Thyroid gland (tissue), 4 donors: ENCODE results near the gene RASAL1. TPM values are rescaled to one million over a fixed set of nuclear protein-coding genes. Genes with fewer than 3 reads are reported as not detected.

Source experiments
- DNase-seq, 2 donors: peaks; one replicate each; pipeline ENCODE4 v3.0.0-alpha.2; 2019
- H3K27ac ChIP-seq, 3 donors: fragments of 200-600 bp; sonication (generic); 1 replicate in 2 of 3; 2 replicates in 1 of 3; pipeline ENCODE4 v1.5.1; 2016 to 2019; ENCODE audit warnings: mild to moderate bottlenecking in 1 of 3, moderate library complexity in 1 of 3
- H3K27me3 ChIP-seq: fragments of 200-600 bp; sonication (generic); one replicate; pipeline ENCODE4 v1.5.1; 2019
- H3K36me3 ChIP-seq, 2 donors: fragments of 200-600 bp; sonication (generic); one replicate each; pipeline ENCODE4 v1.5.1; 2016 to 2019
- H3K4me1 ChIP-seq, 2 donors: fragments of 200-600 bp; sonication (generic); one replicate each; pipeline ENCODE4 v1.5.1; 2017 to 2019
- H3K4me3 ChIP-seq, 3 donors: fragments of 200-600 bp; sonication (generic); replicated peaks in 1 of 3; 1 replicate in 2 of 3; 2 replicates in 1 of 3; pipeline ENCODE4 v1.5.1; 2016; ENCODE audit warnings: mild to moderate bottlenecking in 1 of 3
- H3K9me3 ChIP-seq: fragments of 200-600 bp; sonication (generic); one replicate; pipeline ENCODE4 v1.5.1; 2017
- CTCF ChIP-seq, 6 experiments: fragments of 200-600 bp in 3 of 6; fragments of 450-650 bp in 3 of 6; sonication (generic) in 3 of 6; IDR thresholded peaks; one replicate each; pipeline ENCODE4 v1.5.1; 2016 to 2019; ENCODE audit warnings: antibody characterized with exemption in 6 of 6, mild to moderate bottlenecking in 2 of 6, inconsistent platforms in 1 of 6, moderate library complexity in 1 of 6
- POLR2A ChIP-seq, 2 donors: fragments of 450-650 bp; IDR thresholded peaks; one replicate each; pipeline ENCODE4 v1.6.1; 2017; ENCODE audit warnings: antibody characterized with exemption in 2 of 2, mild to moderate bottlenecking in 2 of 2, moderate library complexity in 1 of 2
- WGBS, 2 donors: methylation state at CpG; one replicate each; pipeline ENCODE4 v1.1.5; 2017; 5-methylcytosine and 5-hydroxymethylcytosine counted together
- intact Hi-C: fragments of 100-400 bp; cut with DNase I; formaldehyde crosslinking; loops from one replicate; pipeline ENCODE4 v1.15.1; 2023
- total RNA-seq, 4 donors: library from RNA; depleted of rRNA; stranded (reverse); fragments of >200 nt; gene quantifications; one replicate each; pipeline ENCODE4 v1.2.3, GENCODE V29; 2016

The RASAL1 gene
- total RNA-seq, 4 donors from 2014 or later: 27.3 to 52.9 (median 45.1) TPM

DNA sequence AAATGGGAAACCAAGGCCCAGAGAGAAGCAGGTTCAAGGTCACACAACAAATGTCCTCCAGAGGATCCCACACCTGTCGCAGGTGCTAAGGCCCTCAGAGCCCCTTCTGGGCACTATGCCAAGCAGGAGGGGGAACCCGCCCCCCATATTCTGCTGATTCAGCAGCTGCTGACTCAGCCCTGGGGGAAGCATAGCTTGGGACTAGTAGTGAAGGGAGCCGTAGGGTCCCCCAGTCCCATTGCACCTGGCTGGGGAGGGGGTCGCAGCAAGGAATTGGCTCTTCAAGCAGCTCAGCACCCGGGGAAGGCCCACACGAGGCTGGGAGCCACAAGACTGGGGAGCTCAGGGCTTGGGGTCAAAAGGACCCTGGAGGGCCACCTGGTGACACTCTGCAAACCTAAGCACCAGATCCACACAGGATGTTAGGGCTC, 1.0 kb downstream of the RASAL1 start:
- H3K27ac ChIP-seq: peak overlapping the region; percentile 70 to 83 (median 80)
- peak overlapping the region in 2 of 3 donors; percentile 40 to 46 for H3K4me3 ChIP-seq
- DNase-seq: no peak
- TF ChIP-seq POLR2A (IDR thresholded peaks at IDR 0.05) (no peak), CTCF (IDR thresholded peaks at IDR 0.05) (no peak)
- peaks cover 36 to 60% of the 10 kb centered on the region in 2 donors for H3K4me1 ChIP-seq
- H3K36me3 ChIP-seq: no peaks in the 10 kb centered on the region
- intact Hi-C loops: no loop called here
- H3K9me3 ChIP-seq: no peaks in the 10 kb centered on the region
- WGBS, 2 donors: 21% methylated on average over 6 of the region's 6 CpGs; no CpG with 5 or more reads in 1 of the 2 donors
- no peaks in the 10 kb centered on the region for H3K27me3 ChIP-seq

- Histone ChIP-seq H3K27me3 (no peaks in the 10 kb centered on the region), H3K36me3 (no peaks in the 10 kb centered on the region), H3K27ac (peak overlapping the region; percentile 70 to 83 (median 80)), H3K4me1 (peaks cover 31 to 56% of the 10 kb centered on the region in 2 donors), H3K9me3 (no peaks in the 10 kb centered on the region), H3K4me3 (peak overlapping the region in 2 of 3 donors; percentile 40 to 46)
- TF ChIP-seq POLR2A (IDR thresholded peaks at IDR 0.05) (no peak), CTCF (IDR thresholded peaks at IDR 0.05) (no peak)
- no peak for DNase-seq
- intact Hi-C loops: no loop called here
- WGBS, 2 donors: 60 to 68% methylated on average over 2 of the region's 2 CpGs
These were observed 1.5 kb downstream of the RASAL1 start for GRCh38 chr12:113134071-113134470.

DNA sequence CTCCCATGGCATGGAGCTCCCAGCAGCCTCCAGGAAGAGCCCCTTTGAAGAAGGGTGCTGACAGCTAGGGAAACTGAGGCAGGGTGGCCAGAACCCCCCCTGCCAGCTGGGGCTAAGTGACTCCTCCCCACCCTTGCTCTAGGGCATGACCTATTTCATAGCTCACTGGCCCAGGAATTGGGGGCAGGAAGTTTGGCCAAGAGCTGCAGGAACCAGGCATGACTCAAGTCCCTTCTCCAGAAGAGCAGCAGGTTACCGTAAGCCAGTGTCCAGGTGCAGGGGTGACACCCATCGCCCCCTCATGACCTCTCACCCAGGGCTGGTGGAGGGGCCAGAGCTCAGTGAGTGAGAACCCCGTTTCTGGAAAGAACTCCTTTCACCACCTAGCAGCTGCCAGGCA, 1.9 kb downstream of the RASAL1 start:
- TF ChIP-seq POLR2A (IDR thresholded peaks at IDR 0.05): no peak
- no peak for TF ChIP-seq CTCF (IDR thresholded peaks at IDR 0.05)
- DNase-seq: peak in 1 of 2 donors; percentile 41
- H3K4me3 ChIP-seq: peak overlapping the region in 1 of 3 donors; percentile 1
- no peaks in the 10 kb centered on the region for H3K27me3 ChIP-seq
- H3K27ac ChIP-seq: peak overlapping the region; percentile 70 to 83 (median 80)
- H3K36me3 ChIP-seq: no peaks in the 10 kb centered on the region
- H3K9me3 ChIP-seq: no peaks in the 10 kb centered on the region
- intact Hi-C loops: no loop called here
- WGBS, 2 donors: 20 to 25% methylated on average over 1 to 2 of the region's 3 CpGs
- H3K4me1 ChIP-seq: peaks cover 29 to 53% of the 10 kb centered on the region in 2 donors

GRCh38 chr12:113133036-113133435, 2.5 kb downstream of the RASAL1 start:
- TF ChIP-seq POLR2A (IDR thresholded peaks at IDR 0.05): no peak
- no peak for TF ChIP-seq CTCF (IDR thresholded peaks at IDR 0.05)
- Histone ChIP-seq H3K9me3 (no peaks in the 10 kb centered on the region), H3K4me1 (peaks cover 29 to 48% of the 10 kb centered on the region in 2 donors), H3K36me3 (no peaks in the 10 kb centered on the region), H3K27me3 (no peaks in the 10 kb centered on the region), H3K27ac (peak overlapping the region in 2 of 3 donors; percentile 3 to 70), H3K4me3 (no peak overlapping the region)
- no peak for DNase-seq
- intact Hi-C loops: no loop called here
- WGBS, 2 donors: 88 to 89% methylated on average over 3 to 6 of the region's 6 CpGs

- WGBS, 2 donors: 44 to 57% methylated on average over 1 of the region's 1 CpG
- Histone ChIP-seq H3K27ac (peak overlapping the region in 1 of 3 donors; percentile 45), H3K27me3 (no peaks in the 10 kb centered on the region), H3K36me3 (no peaks in the 10 kb centered on the region), H3K9me3 (no peaks in the 10 kb centered on the region), H3K4me1 (peaks cover 29 to 43% of the 10 kb centered on the region in 2 donors), H3K4me3 (no peak overlapping the region)
- no peak for DNase-seq
- TF ChIP-seq POLR2A (IDR thresholded peaks at IDR 0.05) (no peak), CTCF (IDR thresholded peaks at IDR 0.05) (no peak)
- intact Hi-C loops: no loop called here
These were observed 4.0 kb downstream of the RASAL1 start for GRCh38 chr12:113131556-113131955.
